D341Med (cell line): ENCODE data around the gene SPSB1.
"Not testable (repeated sequence)": the region's sequence is repeated elsewhere in the genome, so short reads cannot be mapped to it uniquely, and the experiment has no call there.

Source experiments
- DNase-seq: peaks from one replicate; pipeline ENCODE4 v3.0.0; 2012; ENCODE audit warnings: low spot score

SPSB1 gene

DNA sequence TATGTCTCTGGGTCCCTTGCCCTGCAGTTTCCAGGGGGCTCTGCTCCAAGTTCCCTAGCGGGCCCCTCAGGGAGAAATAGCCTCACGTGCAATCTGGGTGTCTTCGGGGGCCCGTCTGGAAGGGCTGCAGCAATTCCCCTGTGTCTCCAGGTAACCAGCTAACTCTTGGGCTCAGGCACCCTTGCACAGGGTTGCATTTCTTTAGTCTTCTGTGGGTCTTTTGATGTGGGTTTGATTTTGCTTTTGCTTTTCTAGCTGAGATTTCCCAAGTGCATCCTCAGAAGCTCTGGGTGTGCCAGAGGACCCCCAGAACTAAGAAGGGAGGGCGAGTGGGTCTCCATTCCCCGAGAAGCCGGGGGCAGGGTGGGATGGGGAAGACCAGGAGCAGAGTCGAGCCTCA is 75.7 kb downstream of the SPSB1 start:
- no peak for DNase-seq

DNA sequence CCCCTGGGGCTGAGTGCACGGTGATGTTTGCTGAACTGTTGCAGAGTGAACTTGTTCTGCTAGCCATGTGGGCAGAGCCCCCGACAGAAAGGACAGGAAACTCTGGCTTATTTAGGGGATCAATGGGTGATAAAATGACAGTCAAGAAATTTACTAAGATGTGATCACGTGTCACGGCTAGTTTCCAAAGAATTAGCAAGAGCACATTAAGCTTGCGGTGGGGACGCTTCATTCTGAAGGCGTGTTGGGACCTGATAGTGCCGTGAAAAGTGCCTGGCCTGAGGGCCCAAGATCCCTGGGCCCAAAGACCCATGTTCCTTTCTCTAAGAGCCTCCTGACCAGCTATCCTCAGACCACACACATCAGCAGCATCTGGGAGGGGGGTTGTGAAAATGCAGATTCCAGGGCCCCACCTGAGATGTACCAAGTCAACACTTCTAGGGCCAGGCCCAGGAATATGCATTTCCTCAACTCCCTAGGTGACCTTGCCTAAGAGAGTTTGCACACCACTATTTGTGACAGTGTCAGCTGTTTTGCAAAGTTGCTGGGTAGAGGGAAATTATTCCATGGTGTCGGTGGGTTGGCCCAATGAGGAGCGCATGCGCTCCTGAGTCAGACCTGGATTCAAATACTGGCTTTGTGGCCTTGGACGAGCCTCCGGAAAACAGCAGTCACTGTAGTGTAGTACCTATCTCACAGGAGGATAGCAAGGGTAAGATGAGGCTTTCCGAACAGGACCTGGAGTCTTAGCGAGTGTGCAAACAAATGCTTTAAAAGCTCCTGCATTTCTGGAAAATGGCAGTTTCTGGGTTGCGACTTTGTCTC is 77.5 kb downstream of the SPSB1 start:
- no peak for DNase-seq

DNA sequence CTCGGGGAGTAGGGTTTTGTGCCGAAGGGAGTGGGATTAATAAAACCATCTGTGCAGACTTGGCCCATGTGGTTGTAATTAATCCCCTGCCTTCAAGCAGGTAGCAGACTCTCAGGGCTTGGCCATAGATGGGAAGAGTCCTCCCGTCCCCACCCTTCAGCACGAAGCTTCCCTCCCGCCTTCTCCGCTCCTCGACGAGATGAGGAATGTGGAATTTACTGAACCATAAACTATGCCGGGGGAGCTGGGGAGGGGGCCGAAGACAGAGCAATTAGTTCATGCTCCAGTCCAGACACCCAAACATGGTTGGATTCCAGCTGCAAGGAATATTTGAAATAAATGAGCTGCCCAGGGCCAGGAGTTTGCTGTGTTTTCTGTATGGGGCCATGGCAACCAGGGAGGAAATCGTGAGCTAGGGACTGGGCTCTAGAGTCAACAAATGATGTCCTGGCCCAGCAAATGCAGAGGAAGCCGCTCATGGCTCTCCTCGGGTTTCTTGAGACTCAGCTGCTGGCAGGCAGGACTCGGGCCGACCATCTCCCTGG is 78.8 kb downstream of the SPSB1 start:
- DNase-seq = peak; percentile 82

DNA sequence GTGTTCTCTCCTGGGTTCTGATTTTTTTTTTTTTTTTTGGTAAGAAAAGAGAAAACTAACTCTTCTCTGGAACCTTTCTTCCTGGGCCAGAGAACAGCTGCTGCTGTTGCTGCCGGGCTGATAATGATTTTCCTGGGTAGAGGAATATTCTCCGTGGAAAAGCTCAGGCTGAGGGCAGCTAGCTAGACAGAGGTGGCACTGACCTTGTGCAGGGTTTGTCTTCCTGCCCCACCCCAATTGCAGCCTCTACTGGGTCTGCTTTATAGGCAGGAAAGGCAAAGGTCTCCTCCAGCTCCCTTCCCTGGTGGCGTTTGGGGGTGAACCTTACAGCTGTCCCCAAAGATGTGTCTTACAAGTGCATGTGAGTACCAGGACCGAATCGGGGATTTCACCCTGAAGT is 79.3 kb downstream of the SPSB1 start:
- no peak for DNase-seq

DNA sequence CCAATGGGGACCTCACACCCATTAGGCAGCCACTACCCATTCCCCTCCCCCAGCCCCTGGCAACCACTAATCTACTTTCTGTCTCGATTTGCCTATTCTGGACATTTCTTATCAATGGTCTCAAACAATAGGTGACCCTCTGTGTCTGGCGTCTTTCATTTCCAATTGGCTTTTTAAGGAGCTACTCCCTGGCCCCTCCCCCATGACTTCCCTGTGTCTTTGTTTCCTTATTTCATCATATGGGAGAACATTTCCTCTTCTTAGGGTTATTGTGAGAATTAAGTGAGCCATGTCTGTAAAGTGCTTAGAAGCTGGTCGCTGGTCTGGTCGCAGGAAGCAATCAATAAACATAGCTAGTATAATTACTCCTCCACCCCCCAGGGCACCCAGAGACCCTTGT is 80.9 kb downstream of the SPSB1 start:
- no peak for DNase-seq

DNA sequence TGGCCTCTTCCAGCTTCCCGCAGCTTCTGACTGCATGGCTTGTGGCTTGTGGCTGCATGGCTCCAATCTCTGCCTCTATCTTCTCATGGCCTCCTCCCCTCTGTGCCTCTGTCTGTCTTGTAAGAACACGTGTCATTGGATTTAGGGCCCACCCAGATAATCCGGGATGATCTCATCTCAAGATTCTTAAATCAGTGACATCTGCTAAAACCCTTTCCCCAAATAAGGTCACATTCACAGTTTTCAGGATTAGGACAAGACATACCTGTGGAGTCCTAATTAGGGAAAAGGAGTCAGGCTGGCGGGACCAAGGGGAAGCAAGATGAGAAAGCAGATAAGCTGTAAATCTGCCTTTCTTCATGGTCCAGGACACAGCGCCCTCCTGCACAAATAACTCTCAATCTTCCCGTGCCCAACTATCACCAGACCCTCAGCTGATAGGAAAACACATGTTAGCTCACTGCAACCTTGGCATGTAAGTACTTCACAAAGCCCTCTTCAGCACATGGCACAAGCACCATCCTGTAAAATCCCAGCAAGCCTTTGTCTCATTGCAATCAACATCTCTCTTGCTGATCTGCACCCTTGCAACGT is 82.2 kb downstream of the SPSB1 start:
- peak; percentile 68 for DNase-seq

DNA sequence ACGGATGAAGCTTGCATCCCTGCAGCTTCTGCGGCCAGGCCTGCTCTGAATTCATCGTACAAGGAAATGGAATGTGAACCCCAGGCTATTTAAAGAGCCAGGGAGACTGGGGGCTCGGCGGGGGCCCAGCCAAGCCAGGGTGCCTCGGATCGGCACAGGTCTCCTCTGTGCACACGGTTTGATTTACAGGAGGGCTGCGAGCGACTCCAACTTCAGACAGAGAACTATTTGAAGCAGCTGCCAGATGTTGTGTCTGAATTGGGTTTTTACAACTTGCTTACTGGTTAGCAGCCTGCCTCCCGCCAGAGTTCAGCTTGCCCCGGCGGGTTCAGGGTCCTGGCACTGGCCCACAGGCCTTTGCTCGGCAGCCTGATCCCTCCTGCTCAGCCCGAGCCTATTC is 83.2 kb downstream of the SPSB1 start:
- no peak for DNase-seq

DNA sequence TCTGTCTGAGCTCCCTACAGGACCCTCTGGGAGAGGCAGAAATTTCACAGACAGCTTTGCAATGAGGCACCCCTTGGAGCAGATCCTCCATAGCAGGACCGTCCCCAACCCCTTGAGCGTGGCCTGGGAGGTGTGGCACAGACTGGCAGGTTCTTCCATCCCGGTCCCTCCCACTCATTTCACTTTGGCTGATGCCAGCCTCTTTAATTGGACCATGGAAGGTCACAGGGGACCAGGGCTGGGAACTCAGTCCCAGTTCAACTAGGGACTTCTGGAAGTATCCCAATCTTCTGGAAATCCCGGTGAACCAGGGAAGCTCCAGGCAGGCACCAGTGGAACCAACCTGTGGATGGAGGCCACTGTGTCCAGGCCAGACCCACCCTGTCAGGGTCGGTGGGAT is 83.7 kb downstream of the SPSB1 start:
- DNase-seq = no peak

DNA sequence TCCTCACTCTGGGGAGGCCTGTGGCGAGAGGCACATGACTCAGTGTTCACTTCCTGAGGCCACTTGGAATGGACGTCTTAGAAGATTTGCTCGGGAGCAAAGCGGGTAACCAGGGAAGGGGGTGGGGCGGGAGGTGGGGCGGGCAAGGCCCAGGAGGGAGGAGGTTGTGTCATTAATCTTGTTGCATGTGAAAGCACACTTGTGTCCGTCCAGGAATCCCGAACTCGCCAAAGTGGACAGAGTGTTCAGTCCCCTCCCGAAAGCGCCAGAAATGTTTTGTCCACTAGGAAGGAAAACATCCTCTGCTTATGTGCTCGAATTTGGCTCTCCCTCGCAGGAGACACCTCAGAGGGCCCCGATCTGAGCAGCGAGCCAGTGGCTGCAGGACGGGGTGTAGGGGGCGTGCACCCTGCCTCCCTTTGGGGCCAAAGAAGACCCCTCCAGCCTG is 84.2 kb downstream of the SPSB1 start:
- DNase-seq = no peak

DNA sequence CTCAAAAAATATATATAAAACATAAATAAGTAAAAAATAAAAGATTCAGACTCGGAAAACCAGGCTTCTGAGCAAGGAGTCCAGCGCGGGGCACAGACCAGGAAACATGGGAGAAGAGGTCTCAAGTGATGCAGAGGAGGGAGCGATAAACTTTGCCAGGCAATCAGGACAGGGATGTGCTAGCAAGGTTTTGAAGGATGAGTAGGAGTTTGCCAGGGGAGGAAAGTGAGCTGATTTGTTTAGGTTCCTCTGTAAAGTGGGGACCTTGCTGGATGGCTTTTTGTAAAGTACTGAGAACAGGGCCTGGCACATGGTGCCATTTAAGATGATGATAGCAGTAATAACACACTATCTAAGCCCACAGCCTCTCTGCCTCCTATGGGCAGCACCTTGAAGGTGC is 86.1 kb downstream of the SPSB1 start:
- no peak for DNase-seq

DNA sequence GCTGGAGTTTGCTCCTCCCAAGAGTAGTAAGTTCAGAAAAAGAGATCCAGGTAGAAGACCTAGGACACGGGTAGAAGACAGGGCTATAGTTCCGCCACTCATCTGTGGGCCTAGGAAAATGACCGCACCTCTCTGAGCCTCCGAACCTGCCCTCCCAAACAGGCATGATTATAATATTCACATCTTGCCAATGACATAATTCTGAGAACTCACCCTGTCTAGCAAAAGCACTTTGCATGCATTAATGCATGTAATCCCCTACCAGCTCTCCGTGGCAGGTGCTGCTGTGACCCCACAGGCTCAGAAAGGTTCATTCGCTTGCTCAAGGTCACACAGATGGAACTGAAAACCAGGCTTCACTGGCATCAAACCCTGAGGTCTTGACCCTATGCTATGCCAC is 88.0 kb downstream of the SPSB1 start:
- DNase-seq = no peak

DNA sequence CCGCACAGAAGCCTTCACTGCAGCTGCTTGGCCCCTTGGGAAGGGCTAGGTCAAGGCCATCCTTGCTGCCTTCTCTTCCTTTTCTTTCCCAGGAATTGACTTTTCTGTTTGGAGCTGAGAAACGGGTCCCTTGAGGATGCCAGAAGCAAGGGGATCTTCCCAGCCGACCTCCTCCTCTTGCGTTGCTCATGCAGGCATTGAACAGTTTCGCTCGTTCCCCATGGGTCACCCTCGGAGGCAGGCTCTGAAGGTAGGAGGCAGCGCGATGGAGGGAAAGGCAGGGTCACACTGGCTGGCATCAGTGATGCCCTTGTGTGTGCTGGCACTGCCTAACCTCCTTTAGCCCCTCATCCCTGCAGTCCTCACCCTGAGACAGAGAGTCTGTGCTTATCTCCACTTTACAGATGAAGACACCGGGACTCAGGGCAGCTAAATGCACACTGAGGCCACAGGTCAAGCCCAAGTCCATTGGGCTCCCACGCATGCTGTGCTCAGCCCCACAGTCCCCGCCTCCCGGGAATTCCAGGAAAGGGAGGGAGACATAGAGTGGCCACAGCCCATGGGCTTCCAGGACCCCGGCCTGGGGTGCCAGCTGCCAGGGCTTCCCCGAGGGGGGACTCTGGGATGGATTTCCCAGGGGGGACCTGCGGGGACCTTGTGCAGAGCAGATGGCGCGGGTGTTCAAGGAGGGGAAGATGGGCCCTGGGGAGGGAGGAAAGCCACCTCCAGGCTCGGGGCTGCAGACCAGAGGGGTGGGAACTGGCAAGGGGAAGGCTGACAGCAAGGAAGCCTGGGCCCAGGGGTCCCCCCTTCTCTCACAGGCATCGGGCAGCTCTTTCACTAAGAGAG is 90.2 kb downstream of the SPSB1 start:
- DNase-seq = peak; percentile 64

DNA sequence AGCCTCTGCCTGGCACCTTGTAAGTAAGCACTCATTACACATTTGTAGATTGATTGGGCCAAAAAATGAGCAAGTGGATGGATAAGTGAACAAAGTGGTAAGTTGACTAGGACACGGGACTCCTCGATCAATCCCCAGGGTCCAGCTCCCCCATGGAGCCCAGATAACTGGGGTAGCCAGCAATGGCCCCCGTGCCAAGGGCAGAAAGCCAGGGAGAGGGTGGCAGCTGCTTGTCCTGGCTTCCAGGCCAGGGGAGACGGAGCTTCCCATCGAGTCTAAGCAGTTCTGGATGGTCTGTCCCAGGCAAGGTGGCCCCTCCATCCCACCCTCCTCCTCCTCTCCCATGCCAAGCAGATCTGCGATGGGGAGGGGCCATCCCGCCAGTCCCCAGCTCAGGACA is 91.4 kb downstream of the SPSB1 start:
- DNase-seq = no peak

DNA sequence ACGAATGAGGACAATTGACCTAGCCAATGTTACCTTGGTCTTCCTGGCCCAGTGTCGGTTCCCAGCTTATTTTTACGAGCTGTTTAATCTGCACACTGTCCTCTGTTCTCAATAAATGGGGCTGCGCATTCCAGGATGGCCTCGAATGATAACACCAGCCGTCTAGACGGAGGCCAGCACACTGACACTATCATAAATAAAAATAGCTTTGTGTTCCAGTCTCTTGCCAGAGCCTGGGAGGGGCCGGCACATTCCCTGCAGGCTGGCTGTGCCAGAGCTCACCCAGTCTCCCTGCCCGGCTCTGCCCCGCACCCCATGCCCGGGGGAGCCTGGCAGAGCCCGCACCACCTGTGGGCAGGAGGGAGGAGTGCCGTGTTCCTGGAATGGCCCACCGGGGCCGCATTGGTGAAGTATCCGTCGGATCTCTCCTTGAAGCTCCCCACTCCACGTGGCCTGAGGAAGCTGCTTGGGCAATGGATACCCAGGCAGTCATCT is 92.1 kb downstream of the SPSB1 start:
- DNase-seq = no peak

DNA sequence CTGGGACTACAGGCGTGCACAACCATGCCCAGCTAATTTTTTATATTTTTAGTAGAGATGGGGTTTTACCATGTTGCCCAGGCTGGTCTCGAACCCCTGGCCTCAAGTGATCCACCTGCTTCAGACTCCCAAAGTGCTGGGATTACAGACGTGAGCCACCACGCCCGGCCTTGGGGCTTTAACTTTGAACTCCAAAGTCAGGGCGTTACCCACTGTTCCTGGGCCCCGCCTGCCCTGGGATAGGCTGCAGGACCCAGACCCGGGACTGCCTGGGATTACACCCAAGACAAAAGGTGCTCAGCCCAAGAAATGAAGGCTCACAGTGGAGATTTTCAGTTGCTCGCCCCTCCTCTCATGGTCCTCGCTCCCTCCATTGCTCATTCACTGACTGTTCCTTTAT is 92.7 kb downstream of the SPSB1 start:
- DNase-seq = not testable (repeated sequence)

DNA sequence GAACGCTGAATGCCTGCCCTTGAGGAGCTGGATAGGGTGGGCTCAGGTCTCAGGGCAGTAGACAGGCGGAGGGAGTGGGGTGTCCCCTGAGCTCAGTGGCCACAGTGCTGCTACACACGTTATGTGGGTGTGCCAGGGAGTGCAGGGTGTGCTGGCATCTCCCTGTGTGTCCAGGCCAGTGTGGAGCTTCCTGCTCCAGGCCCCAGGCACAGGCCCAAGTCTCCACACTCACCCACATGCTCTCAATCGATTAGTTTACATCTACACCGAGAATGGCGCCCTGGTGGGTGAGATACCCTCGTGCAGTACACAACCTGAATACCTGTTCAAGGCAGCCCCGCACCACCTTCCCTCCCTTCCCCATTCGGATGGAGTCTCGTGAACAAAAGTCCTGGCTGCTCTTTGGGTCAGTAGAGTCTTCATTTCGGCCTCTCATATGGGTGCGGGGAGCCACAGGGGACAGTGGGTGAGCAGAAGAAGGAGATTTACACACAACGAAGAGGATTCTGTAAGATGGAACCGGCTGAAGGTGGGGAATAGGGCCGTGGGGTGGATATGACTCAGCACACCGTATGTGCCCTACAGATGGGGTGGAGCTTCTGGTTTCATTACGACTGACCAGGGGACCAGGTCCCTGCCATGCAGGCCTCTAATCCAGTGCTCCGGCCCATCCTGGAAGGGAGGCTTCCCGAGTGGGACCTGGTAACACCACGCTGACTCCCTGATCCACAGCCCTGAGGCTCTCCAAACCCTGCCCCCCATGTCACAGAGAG is 93.3 kb downstream of the SPSB1 start:
- DNase-seq = no peak

DNA sequence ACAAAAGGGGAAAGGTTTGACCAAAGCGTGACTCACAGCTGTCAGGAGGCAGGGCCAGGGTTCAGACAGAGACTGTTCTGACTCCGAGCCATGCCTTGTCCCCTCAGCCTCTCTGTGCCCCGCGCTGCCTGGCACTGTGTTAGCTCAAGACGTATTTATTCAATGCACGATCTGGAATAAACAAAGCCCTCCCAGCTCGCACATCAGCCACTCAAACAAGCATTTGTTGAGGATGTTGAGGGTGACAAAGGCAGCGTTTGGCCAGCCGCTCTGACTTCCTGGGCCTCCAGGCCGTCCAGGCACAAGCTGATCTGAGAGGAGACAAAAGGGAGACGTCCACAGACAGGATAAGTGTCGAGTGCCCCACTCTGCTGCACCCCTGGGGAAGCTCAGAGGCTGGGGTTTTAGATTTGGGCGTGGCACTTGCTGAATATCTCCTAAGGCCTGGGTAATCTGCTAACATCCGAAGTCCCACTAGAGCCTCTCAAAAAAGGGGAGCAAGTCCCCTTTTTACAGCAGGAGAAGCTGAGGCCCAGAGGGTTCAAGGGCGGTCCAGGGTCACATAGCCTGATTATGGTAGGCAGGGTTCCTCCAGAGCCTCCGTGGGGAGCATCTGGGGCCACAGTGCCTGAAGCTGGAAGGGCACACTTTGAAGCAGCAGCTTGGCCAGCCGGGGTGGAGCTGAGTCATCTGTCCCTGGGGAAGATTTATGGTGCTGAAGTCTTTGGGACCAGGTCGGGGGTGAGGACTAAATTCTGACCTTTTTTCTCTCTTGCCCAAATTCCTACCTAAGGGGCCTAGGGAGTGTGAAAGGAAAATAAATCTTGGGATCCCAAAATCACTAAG is 95.9 kb downstream of the SPSB1 start:
- DNase-seq = no peak

DNA sequence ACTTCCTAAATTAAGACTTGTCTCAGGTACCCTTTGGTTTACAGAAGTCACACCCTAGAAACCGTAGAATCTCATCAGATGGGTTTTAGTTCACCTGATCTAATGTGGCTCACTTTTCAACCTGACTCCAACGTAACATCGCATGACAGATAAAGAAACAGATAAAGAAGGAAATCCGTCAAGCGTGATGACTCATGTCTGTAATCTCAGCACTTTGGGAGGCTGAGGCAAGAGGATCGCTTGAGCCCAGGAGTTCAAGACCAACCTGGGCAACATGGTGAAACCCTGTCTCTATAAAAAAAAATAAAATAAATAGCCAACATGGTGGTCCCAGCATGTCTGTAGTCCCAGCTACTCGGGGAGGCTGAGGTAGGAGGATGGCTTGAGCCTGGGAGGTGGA is 97.3 kb downstream of the SPSB1 start:
- DNase-seq = no peak

DNA sequence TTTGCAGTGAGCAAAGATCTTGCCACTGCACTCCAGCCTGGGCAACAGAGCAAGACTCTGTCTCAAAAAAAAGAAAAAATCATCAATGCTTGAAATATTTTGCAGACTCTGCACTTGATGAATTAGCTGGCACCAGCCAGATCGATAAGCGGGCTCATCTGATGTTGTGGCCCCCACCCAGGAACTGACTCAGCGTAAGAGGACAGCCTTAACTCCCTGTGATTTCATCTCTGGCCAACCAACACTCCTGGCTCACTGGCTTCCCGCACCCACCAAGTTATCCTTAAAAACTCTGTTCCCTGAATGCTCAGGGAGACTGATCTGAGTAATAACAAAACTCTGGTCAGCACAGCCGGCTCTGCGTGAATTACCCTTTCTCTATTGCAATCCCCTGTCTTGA is 98.9 kb downstream of the SPSB1 start:
- DNase-seq = no peak

DNA sequence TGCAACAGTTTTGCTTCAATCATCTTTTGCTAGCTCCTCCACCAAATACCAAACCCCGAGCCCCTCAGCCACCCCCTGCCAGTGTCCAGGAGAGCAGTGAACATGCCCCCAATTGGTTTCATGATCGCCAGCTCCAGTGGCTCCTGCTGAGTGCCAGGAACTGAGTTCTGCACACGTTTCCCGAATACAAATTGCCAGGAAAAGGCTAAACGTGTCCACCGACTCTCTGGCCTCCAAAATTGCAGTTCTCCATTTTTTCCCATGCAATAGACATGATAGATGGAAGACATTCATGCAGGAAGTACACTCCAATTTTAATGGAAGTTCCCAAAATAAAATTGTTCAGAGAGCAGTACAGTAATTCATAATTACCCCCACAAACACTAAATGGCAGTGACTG is 101.3 kb downstream of the SPSB1 start:
- DNase-seq = no peak

DNA sequence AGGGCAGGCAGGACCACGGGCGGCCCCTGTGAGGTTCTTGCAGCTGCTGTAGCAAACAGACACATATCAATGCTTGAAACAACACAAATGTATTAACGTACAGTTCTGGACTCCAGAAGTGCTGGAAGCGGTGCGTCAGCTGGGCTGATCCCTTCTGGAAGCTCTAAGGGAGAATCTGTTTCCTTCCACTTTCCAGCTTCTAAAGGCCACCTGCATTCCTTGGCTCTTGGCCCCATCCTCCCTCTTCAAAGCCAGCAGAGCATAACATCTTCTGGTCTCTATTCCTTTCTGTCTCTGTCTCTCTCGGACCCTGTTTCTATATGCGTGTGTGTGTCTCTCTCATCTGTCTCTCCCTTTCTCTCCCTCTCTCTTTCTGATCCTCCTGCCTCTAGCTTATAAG is 102.3 kb downstream of the SPSB1 start:
- DNase-seq = no peak
